Esophagus squamous epithelium (tissue), 5 donors: ENCODE results near the gene POLR1G. TPM values are rescaled to one million over a fixed set of nuclear protein-coding genes. Genes with fewer than 3 reads are reported as not detected.
"Not testable (repeated sequence)": the region's sequence is repeated elsewhere in the genome, so short reads cannot be mapped to it uniquely, and the experiment has no call there.

Experiments used
- DNase-seq: peaks from one replicate; lab custom pipeline; 2025; lab: John Stamatoyannopoulos, UW
- H3K27ac ChIP-seq, 4 donors: fragments of 200-600 bp; sonication (generic); one replicate each; pipeline ENCODE4 v1.5.1; 2016 to 2019; ENCODE audit warnings: mild to moderate bottlenecking in 1 of 4
- H3K27me3 ChIP-seq, 4 donors: fragments of 200-600 bp; sonication (generic); 1 replicate in 3 of 4; 2 replicates in 1 of 4; pipeline versions ENCODE4 v1.5.1 to v1.6.0; 2017 to 2021; ENCODE audit warnings: antibody characterized with exemption in 1 of 4
- H3K36me3 ChIP-seq, 3 donors: fragments of 200-600 bp; sonication (generic); one replicate each; pipeline ENCODE4 v1.5.1; 2016 to 2019
- H3K4me1 ChIP-seq, 3 donors: fragments of 200-600 bp; sonication (generic); one replicate each; pipeline ENCODE4 v1.5.1; 2017 to 2019
- H3K4me3 ChIP-seq, 4 donors: fragments of 200-600 bp; sonication (generic); 1 replicate in 3 of 4; 2 replicates in 1 of 4; pipeline ENCODE4 v1.5.1; 2016 to 2019; ENCODE audit warnings: mild to moderate bottlenecking in 2 of 4, moderate library complexity in 1 of 4
- H3K9me3 ChIP-seq, 3 donors: fragments of 200-600 bp; sonication (generic); one replicate each; pipeline ENCODE4 v1.5.1; 2016 to 2019
- POLR2A ChIP-seq, 4 donors: fragments of 450-650 bp; IDR thresholded peaks; one replicate each; pipeline ENCODE4 v1.6.1; 2017; ENCODE audit warnings: antibody characterized with exemption in 4 of 4, mild to moderate bottlenecking in 4 of 4, moderate library complexity in 3 of 4
- WGBS, 2 donors: methylation state at CpG; one replicate each; pipeline ENCODE4 v1.1.5; 2018; 5-methylcytosine and 5-hydroxymethylcytosine counted together
- intact Hi-C: fragments of 100-400 bp; cut with DNase I; formaldehyde crosslinking; loops from one replicate; pipeline ENCODE4 v1.15.0; 2022
- total RNA-seq, 4 donors: library from RNA; depleted of rRNA; stranded (reverse); fragments of >200 nt; gene quantifications; one replicate each; pipeline ENCODE4 v1.1.0, GENCODE V29; 2016
- TF ChIP-seq, protein P1 (sequence below), 6 experiments: fragments of 450-650 bp in 4 of 6; fragments of 200-600 bp in 2 of 6; sonication (generic) in 2 of 6; IDR thresholded peaks; one replicate each; pipeline ENCODE4 v1.5.1; 2016 to 2019; ENCODE audit warnings: antibody characterized with exemption in 6 of 6, mild to moderate bottlenecking in 4 of 6, moderate library complexity in 4 of 6
- donor health status: DM: yes; HTN: yes; CAD: no.

The POLR1G gene
- total RNA-seq, 4 donors from 2014 or later: 7.3 to 12.4 (median 9.8) TPM

DNA sequence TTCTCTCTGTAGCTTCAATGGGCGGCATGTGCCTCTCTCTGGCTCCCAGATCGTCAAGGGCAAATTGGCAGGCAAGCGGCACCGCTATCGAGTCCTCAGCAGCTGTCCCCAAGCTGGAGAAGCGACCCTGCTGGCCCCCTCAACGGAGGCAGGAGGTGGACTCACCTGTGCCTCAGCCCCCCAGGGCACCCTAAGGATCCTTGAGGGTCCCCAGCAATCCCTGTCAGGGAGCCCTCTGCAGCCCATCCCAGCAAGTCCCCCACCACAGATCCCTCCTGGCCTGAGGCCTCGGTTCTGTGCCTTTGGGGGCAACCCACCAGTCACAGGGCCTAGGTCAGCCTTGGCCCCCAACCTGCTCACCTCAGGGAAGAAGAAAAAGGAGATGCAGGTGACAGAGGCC is 1.7 kb downstream of the POLR1G start:
- Histone ChIP-seq H3K4me1 (peaks cover 12 to 50% (median 14%) of the 10 kb centered on the region in 3 donors), H3K27me3 (peaks cover 0 to 20% (median 2%) of the 10 kb centered on the region in 4 donors), H3K27ac (no peak overlapping the region), H3K4me3 (no peak overlapping the region), H3K36me3 (peaks cover 0 to 44% (median 3%) of the 10 kb centered on the region in 3 donors), H3K9me3 (no peaks in the 10 kb centered on the region)
- no peak for DNase-seq
- WGBS, 2 donors: 57% methylated on average over 2 of the region's 8 CpGs; no CpG with 5 or more reads in 1 of the 2 donors
- TF ChIP-seq, protein P1, sequence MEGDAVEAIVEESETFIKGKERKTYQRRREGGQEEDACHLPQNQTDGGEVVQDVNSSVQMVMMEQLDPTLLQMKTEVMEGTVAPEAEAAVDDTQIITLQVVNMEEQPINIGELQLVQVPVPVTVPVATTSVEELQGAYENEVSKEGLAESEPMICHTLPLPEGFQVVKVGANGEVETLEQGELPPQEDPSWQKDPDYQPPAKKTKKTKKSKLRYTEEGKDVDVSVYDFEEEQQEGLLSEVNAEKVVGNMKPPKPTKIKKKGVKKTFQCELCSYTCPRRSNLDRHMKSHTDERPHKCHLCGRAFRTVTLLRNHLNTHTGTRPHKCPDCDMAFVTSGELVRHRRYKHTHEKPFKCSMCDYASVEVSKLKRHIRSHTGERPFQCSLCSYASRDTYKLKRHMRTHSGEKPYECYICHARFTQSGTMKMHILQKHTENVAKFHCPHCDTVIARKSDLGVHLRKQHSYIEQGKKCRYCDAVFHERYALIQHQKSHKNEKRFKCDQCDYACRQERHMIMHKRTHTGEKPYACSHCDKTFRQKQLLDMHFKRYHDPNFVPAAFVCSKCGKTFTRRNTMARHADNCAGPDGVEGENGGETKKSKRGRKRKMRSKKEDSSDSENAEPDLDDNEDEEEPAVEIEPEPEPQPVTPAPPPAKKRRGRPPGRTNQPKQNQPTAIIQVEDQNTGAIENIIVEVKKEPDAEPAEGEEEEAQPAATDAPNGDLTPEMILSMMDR (IDR thresholded peaks at IDR 0.05): no peak
- TF ChIP-seq POLR2A (IDR thresholded peaks at IDR 0.05): no peak
- intact Hi-C loops: no loop called here

DNA sequence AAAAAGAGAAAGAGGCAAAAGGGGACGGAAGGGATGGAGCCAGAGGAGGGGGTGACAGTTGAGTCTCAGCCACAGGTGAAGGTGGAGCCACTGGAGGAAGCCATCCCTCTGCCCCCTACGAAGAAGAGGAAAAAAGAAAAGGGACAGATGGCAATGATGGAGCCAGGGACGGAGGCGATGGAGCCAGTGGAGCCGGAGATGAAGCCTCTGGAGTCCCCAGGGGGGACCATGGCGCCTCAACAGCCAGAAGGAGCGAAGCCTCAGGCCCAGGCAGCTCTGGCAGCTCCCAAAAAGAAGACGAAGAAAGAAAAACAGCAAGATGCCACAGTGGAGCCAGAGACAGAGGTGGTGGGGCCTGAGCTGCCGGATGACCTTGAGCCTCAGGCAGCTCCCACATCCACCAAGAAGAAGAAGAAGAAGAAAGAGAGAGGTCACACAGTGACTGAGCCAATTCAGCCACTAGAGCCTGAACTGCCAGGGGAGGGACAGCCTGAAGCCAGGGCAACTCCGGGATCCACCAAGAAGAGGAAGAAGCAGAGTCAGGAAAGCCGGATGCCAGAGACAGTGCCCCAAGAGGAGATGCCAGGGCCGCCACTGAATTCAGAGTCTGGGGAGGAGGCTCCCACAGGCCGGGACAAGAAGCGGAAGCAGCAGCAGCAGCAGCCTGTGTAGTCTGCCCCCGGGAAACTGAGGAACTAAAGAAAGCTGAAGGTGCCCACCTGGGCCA is 2.5 kb downstream of the POLR1G start:
- TF ChIP-seq, protein P1 (IDR thresholded peaks at IDR 0.05): no peak
- TF ChIP-seq POLR2A (IDR thresholded peaks at IDR 0.05): no peak
- intact Hi-C loops: no loop called here
- Histone ChIP-seq H3K27ac (no peak overlapping the region), H3K4me1 (peaks cover 12 to 41% (median 14%) of the 10 kb centered on the region in 3 donors), H3K4me3 (no peak overlapping the region), H3K9me3 (no peaks in the 10 kb centered on the region), H3K27me3 (peaks cover 0 to 12% (median 2%) of the 10 kb centered on the region in 4 donors), H3K36me3 (peaks cover 0 to 52% (median 11%) of the 10 kb centered on the region in 3 donors)
- WGBS, 2 donors: 73 to 82% methylated on average over 14 to 15 of the region's 15 CpGs
- no peak for DNase-seq

DNA sequence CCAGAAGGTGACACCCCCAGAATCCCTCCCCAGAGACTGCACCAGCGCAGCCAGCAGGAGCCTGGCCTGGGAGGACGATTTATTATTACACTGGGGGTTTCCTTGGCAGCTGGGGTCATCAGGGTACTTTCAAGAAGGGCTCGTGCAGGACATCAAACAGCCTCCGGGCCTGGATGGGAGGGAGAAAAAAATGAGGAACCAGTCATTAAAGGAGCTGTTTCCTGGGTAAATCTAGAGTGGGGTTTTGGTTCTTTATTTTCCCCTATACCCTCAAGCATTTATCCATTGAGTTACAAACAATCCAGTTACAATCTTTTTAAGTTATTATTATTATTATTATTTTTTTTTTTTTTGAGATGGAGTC is 3.1 kb downstream of the POLR1G start:
- H3K27me3 ChIP-seq: peaks cover 0 to 6% (median 2%) of the 10 kb centered on the region in 4 donors
- no peak overlapping the region for H3K4me3 ChIP-seq
- peaks cover 12 to 35% (median 14%) of the 10 kb centered on the region in 3 donors for H3K4me1 ChIP-seq
- H3K36me3 ChIP-seq: peaks cover 0 to 58% (median 11%) of the 10 kb centered on the region in 3 donors
- no peaks in the 10 kb centered on the region for H3K9me3 ChIP-seq
- H3K27ac ChIP-seq: no peak overlapping the region
- WGBS, 2 donors: 45 to 52% methylated on average over 4 of the region's 4 CpGs
- intact Hi-C loops: no loop called here
- no peak for DNase-seq
- TF ChIP-seq, protein P1 (IDR thresholded peaks at IDR 0.05): no peak
- TF ChIP-seq POLR2A (IDR thresholded peaks at IDR 0.05): no peak

DNA sequence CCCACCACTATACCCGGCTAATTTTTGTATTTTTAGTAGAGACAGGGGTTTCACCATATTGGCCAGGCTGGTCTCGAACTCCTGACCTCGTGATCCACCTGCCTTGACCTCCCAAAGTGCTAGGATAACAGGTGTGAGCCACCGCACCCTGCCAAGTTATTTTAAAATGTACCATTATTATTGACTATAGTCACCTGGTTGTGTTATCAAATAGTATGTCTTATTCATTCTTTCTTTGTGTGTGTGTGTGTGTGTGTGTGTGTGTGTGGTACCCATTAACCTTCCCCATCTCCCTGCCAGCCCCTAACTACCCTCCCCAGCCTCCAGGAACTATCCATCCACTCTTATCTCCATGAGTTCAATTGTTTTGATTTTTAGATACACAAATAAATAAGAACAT is 3.9 kb downstream of the POLR1G start:
- 79 to 94% methylated on average over 4 of the region's 4 CpGs for WGBS, 2 donors
- intact Hi-C loops, DNase-seq, H3K4me3 ChIP-seq, H3K9me3 ChIP-seq, H3K27ac ChIP-seq, H3K27me3 ChIP-seq: not testable (repeated sequence)
- H3K4me1 ChIP-seq: peaks cover 8 to 28% (median 9%) of the 10 kb centered on the region in 3 donors
- H3K36me3 ChIP-seq: peaks cover 0 to 65% (median 15%) of the 10 kb centered on the region in 3 donors

DNA sequence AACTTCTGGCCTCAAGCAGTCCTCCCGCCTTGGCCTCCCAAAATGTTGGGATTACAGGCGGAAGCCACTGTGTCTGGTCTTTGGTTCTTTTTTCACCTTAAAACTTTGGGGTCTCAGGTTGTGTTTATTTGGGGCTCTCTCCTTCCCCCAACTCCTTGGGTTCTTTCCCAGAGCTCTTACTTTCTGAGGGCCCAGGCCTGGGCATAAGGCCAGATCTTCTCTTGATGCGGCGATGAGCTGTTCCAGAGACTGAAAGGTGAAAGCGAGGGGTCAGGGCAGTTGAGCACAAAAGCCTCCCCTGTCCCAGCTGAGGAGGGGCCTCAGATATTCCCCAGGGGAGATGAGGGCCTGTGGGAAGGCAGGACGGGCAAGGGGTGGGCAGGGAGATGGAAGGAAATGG is 7.1 kb downstream of the POLR1G start:
- no peaks in the 10 kb centered on the region for H3K9me3 ChIP-seq
- intact Hi-C loops: no loop called here
- peaks cover 0 to 11% (median 0%) of the 10 kb centered on the region in 3 donors for H3K4me1 ChIP-seq
- 87 to 92% methylated on average over 3 to 5 of the region's 6 CpGs for WGBS, 2 donors
- no peak overlapping the region for H3K27ac ChIP-seq
- TF ChIP-seq, protein P1 (IDR thresholded peaks at IDR 0.05): no peak
- no peak overlapping the region for H3K4me3 ChIP-seq
- no peaks in the 10 kb centered on the region for H3K27me3 ChIP-seq
- no peak for DNase-seq
- peaks cover 4 to 91% (median 15%) of the 10 kb centered on the region in 3 donors for H3K36me3 ChIP-seq
